Measurements from ENCODE around the gene SPAG16. TPM values are rescaled to one million over a fixed set of nuclear protein-coding genes. Genes with fewer than 3 reads are reported as not detected.
A peak's percentile ranks its signal among the peaks of the same experiment; 100 is the strongest.

The SPAG16 gene
- total and polyA plus RNA-seq, 11 donors = 9.8 to 26.1 (median 15.2) TPM

DNA sequence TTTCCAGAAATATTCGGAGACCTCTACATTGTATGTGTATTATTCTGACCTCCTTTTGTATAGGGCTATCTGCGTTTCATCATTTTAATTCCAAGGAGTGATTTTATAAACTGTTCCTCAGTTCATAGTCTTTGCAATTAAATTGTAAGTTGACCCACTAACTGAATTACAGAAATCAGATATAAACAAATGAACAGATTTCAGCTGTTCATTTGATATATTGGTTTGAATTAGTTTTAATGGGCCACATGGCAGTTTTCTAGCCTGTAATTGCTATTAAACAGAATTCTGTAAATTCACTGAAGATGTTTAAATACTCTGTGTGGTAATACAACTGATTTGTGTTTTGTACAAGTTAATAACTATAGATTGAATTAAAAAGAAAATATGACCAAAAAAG lies 780.2 kb downstream of the SPAG16 start:
- WGBS, 4 donors = 76 to 88% (median 84%) methylated on average over 2 of the region's 2 CpGs
- H3K27me3 ChIP-seq = no peaks in the 10 kb centered on the region
- intact Hi-C loops (cut with DNase I) = no loop called here

DNA sequence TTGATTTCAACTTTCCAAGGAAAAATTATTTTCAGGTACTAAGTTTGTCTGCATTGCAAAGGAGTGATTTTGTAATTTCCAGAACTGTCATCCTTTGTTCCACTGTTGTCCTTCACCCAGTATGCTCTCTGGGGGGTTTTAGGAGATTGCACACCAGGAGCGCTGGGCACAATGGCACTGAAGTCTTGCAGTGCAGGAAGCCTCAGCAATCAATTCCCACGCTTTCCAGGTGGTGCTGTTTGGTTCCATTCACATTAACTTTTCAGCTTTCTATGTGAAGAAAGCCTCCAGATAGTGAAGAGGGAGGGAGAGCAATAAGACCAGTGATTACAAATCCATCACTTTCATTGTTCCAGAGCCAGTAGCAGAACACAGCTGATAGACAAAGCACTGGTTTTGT lies 782.6 kb downstream of the SPAG16 start:
- H3K27ac ChIP-seq = no peak overlapping the region
- no peaks in the 10 kb centered on the region for H3K36me3 ChIP-seq
- WGBS, 4 donors = 44 to 55% (median 47%) methylated on average over 2 of the region's 2 CpGs
- H3K9me3 ChIP-seq = no peaks in the 10 kb centered on the region
- H3K4me3 ChIP-seq = no peak overlapping the region
- ATAC-seq (no peak), DNase-seq (no peak)
- no peaks in the 10 kb centered on the region for H3K27me3 ChIP-seq
- H3K4me1 ChIP-seq = no peaks in the 10 kb centered on the region
- intact Hi-C loops (cut with DNase I) = no loop called here
- TF ChIP-seq, protein P1, sequence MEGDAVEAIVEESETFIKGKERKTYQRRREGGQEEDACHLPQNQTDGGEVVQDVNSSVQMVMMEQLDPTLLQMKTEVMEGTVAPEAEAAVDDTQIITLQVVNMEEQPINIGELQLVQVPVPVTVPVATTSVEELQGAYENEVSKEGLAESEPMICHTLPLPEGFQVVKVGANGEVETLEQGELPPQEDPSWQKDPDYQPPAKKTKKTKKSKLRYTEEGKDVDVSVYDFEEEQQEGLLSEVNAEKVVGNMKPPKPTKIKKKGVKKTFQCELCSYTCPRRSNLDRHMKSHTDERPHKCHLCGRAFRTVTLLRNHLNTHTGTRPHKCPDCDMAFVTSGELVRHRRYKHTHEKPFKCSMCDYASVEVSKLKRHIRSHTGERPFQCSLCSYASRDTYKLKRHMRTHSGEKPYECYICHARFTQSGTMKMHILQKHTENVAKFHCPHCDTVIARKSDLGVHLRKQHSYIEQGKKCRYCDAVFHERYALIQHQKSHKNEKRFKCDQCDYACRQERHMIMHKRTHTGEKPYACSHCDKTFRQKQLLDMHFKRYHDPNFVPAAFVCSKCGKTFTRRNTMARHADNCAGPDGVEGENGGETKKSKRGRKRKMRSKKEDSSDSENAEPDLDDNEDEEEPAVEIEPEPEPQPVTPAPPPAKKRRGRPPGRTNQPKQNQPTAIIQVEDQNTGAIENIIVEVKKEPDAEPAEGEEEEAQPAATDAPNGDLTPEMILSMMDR (IDR thresholded peaks at IDR 0.05) = no peak
- TF ChIP-seq POLR2A (IDR thresholded peaks at IDR 0.05) = no peak

More for the DNA sequence above, 780.2 kb downstream of the SPAG16 start:
- no peak overlapping the region for H3K27ac ChIP-seq
- no peak overlapping the region for H3K4me3 ChIP-seq
- no peaks in the 10 kb centered on the region for H3K36me3 ChIP-seq
- H3K4me1 ChIP-seq = no peaks in the 10 kb centered on the region
- TF ChIP-seq, protein P1 (IDR thresholded peaks at IDR 0.05) = no peak
- TF ChIP-seq POLR2A (IDR thresholded peaks at IDR 0.05) = no peak
- DNase-seq (no peak), ATAC-seq (no peak)
- H3K9me3 ChIP-seq = no peaks in the 10 kb centered on the region

DNA sequence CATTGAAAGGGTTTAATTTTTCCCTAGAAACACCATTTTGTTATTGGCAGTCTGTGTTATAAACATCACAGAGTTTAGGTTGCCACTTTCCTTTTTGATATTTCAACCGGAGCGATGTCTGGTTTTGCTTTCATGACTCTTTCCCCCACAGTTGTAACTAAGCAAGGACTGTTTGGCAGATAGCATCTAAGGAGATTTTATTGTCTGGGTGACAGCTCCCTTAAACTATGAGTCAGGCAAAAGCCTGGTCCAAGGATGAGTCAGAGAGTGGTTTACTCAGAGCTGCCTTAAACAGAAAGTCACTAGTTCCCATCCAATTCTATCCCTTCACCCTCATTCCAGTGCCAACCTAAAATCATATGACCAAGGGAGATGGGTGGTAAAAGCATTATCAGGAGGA lies 785.0 kb downstream of the SPAG16 start:
- no peak for TF ChIP-seq POLR2A (IDR thresholded peaks at IDR 0.05)
- TF ChIP-seq, protein P1 (IDR thresholded peaks at IDR 0.05) = no peak
- ATAC-seq (peak in 2 of 4 donors; percentile 52 to 59), DNase-seq (no peak)
- WGBS, 4 donors = 65 to 70% (median 67%) methylated on average over 2 of the region's 2 CpGs
- intact Hi-C loops (cut with DNase I) = no loop called here
- no peaks in the 10 kb centered on the region for H3K27me3 ChIP-seq
- no peaks in the 10 kb centered on the region for H3K36me3 ChIP-seq
- H3K4me3 ChIP-seq = no peak overlapping the region
- no peak overlapping the region for H3K27ac ChIP-seq
- H3K4me1 ChIP-seq = no peaks in the 10 kb centered on the region
- no peaks in the 10 kb centered on the region for H3K9me3 ChIP-seq

DNA sequence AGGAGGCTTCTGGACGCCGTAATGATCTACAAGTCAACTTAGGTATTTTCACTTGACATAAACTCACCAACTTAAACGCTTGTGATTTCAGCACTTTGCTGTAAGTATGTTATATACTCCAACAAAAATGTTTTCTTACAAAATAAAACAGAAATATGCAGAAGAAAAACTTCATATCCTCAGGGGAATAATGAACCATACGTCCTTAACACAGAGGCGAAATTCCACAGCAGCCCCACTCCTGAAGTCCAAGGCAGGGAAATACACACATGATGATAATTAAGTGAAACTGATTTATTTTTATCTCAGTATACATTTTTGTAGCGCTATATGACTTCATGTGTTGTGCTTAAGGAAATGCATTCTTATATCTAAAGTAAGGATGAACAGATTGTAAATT lies 791.2 kb downstream of the SPAG16 start:
- DNase-seq = no peak
- ATAC-seq = no peak
- 71 to 78% (median 74%) methylated on average over 6 of the region's 6 CpGs for WGBS, 4 donors
- H3K27ac ChIP-seq = no peak overlapping the region
- H3K36me3 ChIP-seq = no peaks in the 10 kb centered on the region
- H3K4me1 ChIP-seq = no peaks in the 10 kb centered on the region
- no peaks in the 10 kb centered on the region for H3K27me3 ChIP-seq
- TF ChIP-seq POLR2A (IDR thresholded peaks at IDR 0.05) = no peak
- H3K9me3 ChIP-seq = no peaks in the 10 kb centered on the region
- intact Hi-C loops (cut with DNase I) = no loop called here
- H3K4me3 ChIP-seq = no peak overlapping the region

DNA sequence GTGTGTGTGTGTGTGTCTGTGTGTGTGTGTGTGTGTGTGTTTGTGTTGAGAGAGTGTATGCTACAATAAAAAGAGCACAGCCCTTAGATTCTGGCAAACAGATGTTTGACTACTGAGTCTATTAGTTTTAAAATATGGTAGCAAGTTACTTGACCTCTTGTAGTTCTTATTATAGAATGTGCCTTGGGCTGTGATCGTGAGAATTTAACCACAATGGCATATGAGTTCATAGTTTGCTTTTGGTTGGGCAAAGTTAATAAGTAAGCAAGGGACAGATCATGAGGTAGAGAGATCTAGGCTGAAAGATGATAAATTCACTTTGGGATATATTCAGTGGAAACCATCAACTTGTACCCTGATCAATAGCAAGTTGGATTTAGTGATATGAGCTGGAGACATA lies 792.3 kb downstream of the SPAG16 start:
- no peak for DNase-seq
- TF ChIP-seq, protein P1 (IDR thresholded peaks at IDR 0.05) = no peak
- TF ChIP-seq POLR2A (IDR thresholded peaks at IDR 0.05) = no peak
- Histone ChIP-seq H3K9me3 (no peaks in the 10 kb centered on the region), H3K4me1 (no peaks in the 10 kb centered on the region), H3K27ac (no peak overlapping the region), H3K27me3 (no peaks in the 10 kb centered on the region), H3K4me3 (no peak overlapping the region), H3K36me3 (no peaks in the 10 kb centered on the region)
- intact Hi-C loops (cut with DNase I) = no loop called here
- 55 to 77% (median 72%) methylated on average over 1 of the region's 1 CpG for WGBS, 4 donors
- ATAC-seq = no peak

Data from heart left ventricle (tissue), 16 donors.